Heart left ventricle (tissue), 16 donors: ENCODE data around the gene SEZ6L. TPM values are rescaled to one million over a fixed set of nuclear protein-coding genes. Genes with fewer than 3 reads are reported as not detected.

Experiments used
- ATAC-seq, 4 donors: fragments of 200-7000 bp; cut with Tn5 transposase; one replicate each; pipeline ENCODE4 v1.9.1; 2020 to 2022; ENCODE audit warnings: moderate library complexity in 4 of 4, mild to moderate bottlenecking in 3 of 4, moderate number of reproducible peaks in 1 of 4
- DNase-seq, 5 donors: peaks; one replicate each; pipeline ENCODE4 v3.0.0-alpha.2; 2020
- H3K27ac ChIP-seq, 12 donors: fragments of 200-600 bp; sonication (generic) in 4 of 12; one replicate each; pipeline versions ENCODE4 v1.5.0 to v1.8.0; 2016 to 2022; ENCODE audit warnings: mild to moderate bottlenecking in 2 of 12
- H3K27me3 ChIP-seq, 9 donors: fragments of 200-600 bp; sonication (generic) in 2 of 9; one replicate each; pipeline versions ENCODE4 v1.5.1 to v1.8.0; 2016 to 2022; ENCODE audit warnings: mild to moderate bottlenecking in 3 of 9
- H3K36me3 ChIP-seq, 9 donors: fragments of 200-600 bp; sonication (generic) in 2 of 9; one replicate each; pipeline versions ENCODE4 v1.5.0 to v1.8.0; 2018 to 2022; ENCODE audit warnings: mild to moderate bottlenecking in 2 of 9
- H3K4me1 ChIP-seq, 12 donors: fragments of 200-600 bp; sonication (generic) in 4 of 12; one replicate each; pipeline versions ENCODE4 v1.5.0 to v1.8.0; 2016 to 2022; ENCODE audit warnings: mild to moderate bottlenecking in 3 of 12
- H3K4me3 ChIP-seq, 12 donors: fragments of 200-600 bp; sonication (generic) in 4 of 12; one replicate each; pipeline versions ENCODE4 v1.5.0 to v1.8.0; 2017 to 2022; ENCODE audit warnings: mild to moderate bottlenecking in 9 of 12, moderate library complexity in 4 of 12
- H3K9me3 ChIP-seq, 12 donors: fragments of 200-600 bp; sonication (generic) in 4 of 12; one replicate each; pipeline versions ENCODE4 v1.5.0 to v1.8.0; 2016 to 2022; ENCODE audit warnings: mild to moderate bottlenecking in 1 of 12
- CTCF ChIP-seq, 12 donors: fragments of 200-600 bp; sonication (generic) in 4 of 12; IDR thresholded peaks; one replicate each; pipeline versions ENCODE4 v1.5.0 to v1.8.0; 2018 to 2022; ENCODE audit warnings: antibody characterized with exemption in 12 of 12, mild to moderate bottlenecking in 5 of 12
- POLR2A ChIP-seq, 2 donors: fragments of 450-650 bp; IDR thresholded peaks; one replicate each; pipeline ENCODE4 v1.6.1; 2017; ENCODE audit warnings: antibody characterized with exemption in 2 of 2, mild to moderate bottlenecking in 2 of 2, moderate library complexity in 2 of 2
- WGBS, 4 donors: extraction: QIAGEN DNeasy Blood & Tissue Kit in 2 of 4; methylation state at CpG; one replicate each; pipeline versions ENCODE4 v1.1.5 to v1.1.7; 2013 to 2018; 5-methylcytosine and 5-hydroxymethylcytosine counted together
- intact Hi-C, 10 donors: fragments of 100-400 bp; cut with DNase I; formaldehyde crosslinking; loops; one replicate each; pipeline versions ENCODE4 v1.11.1 to v1.14.2; 2022
- polyA plus RNA-seq, 2 donors: library from polyadenylated mRNA; stranded (reverse); fragments of 200-250 nt; gene quantifications; one replicate each; pipeline ENCODE4 v1.2.3, GENCODE V29; 2013
- total RNA-seq, 9 donors: library from RNA; depleted of rRNA in 2 of 9; stranded (reverse); fragments of >200 nt in 2 of 9; fragmentation: NEBNext Ultra II Directional in 3 of 9; extraction: Animal tissue kit (Norgen Biotek cat#: 25700) in 3 of 9; gene quantifications; one replicate each; pipeline versions ENCODE4 v1.1.0 to v1.2.4, GENCODE V29; 2016 to 2023
- donor health status: ischemic (EF 13 %, LVEDD 7.1; RV severe dilation, severe dysfunction).
- donor health status: healthy with polysubstance abuse.
- donor health status: DM: no; HTN: yes; CAD: no.
- donor health status: DM: no; HTN: no; CAD: no.
- donor health status: ischemic (EF 25% LVEDD 6.9; RV normal size, moderate dysfunction).
- donor health status: ischemic (EF 25% LVEDD 5.7; RV mildly dilated, moderate dysfunction).
- donor health status: healthy.
- donor health status: DM: yes; HTN: yes; CAD: no.
- donor health status: ischemic (EF 35%, LVEDD 5.7; RV mildly dilated, moderate dysfunction).
- donor health status: nonischemic (EF 11% LVEDD 7.7; RV severe dilation, severe dysfunction).
- donor health status: DM: yes; HTN: yes; CAD: no.
- donor health status: PGD.
- donor health status: ischemic (EF 29% LVEDD 5.4; RV normal size, mild dysfunction).
- donor health status: nonischemic (EF 23%, LVEDD 6.1; RV moderate dilation, normal function).

SEZ6L gene
- total and polyA plus RNA-seq, 11 donors, result 0.04 to 1.6 (median 0.17) TPM; not detected in 2

- DNase-seq (no peak), ATAC-seq (no peak)
- TF ChIP-seq POLR2A (IDR thresholded peaks at IDR 0.05) (no peak), CTCF (IDR thresholded peaks at IDR 0.05) (no peak)
- H3K4me1 ChIP-seq, result no peaks in the 10 kb centered on the region
- H3K27ac ChIP-seq, result no peak overlapping the region
- peaks cover 0 to 9% (median 0%) of the 10 kb centered on the region in 12 donors for H3K9me3 ChIP-seq
- 71 to 75% (median 73%) methylated on average over 10 of the region's 10 CpGs for WGBS, 4 donors
- no peaks in the 10 kb centered on the region for H3K36me3 ChIP-seq
- no peak overlapping the region for H3K4me3 ChIP-seq
- intact Hi-C loops, result no loop called here
- H3K27me3 ChIP-seq, result peaks cover 0 to 42% (median 12%) of the 10 kb centered on the region in 9 donors
Measured at GRCh38 chr22:26380072-26380830, 211.0 kb downstream of the SEZ6L start.

- Histone ChIP-seq H3K9me3 (peaks cover 0 to 9% (median 0%) of the 10 kb centered on the region in 12 donors), H3K4me1 (no peaks in the 10 kb centered on the region), H3K36me3 (no peaks in the 10 kb centered on the region), H3K27ac (no peak overlapping the region), H3K27me3 (peaks cover 0 to 40% (median 3%) of the 10 kb centered on the region in 9 donors), H3K4me3 (no peak overlapping the region)
- intact Hi-C loops, result no loop called here
- TF ChIP-seq POLR2A (IDR thresholded peaks at IDR 0.05), result no peak
- TF ChIP-seq CTCF (IDR thresholded peaks at IDR 0.05), result no peak
- DNase-seq (no peak), ATAC-seq (no peak)
- WGBS, 4 donors, result 59 to 68% (median 61%) methylated on average over 3 of the region's 3 CpGs
Measured at GRCh38 chr22:26382782-26383181, 213.5 kb downstream of the SEZ6L start.

- WGBS, 4 donors, result 66 to 81% (median 74%) methylated on average over 7 of the region's 7 CpGs
- intact Hi-C loops, result no loop called here
- Histone ChIP-seq H3K9me3 (peaks cover 0 to 6% (median 0%) of the 10 kb centered on the region in 12 donors), H3K36me3 (no peaks in the 10 kb centered on the region), H3K4me3 (no peak overlapping the region), H3K27ac (no peak overlapping the region), H3K4me1 (no peaks in the 10 kb centered on the region), H3K27me3 (peaks cover 0 to 36% (median 3%) of the 10 kb centered on the region in 9 donors)
- ATAC-seq (no peak), DNase-seq (no peak)
- no peak for TF ChIP-seq CTCF (IDR thresholded peaks at IDR 0.05)
- TF ChIP-seq POLR2A (IDR thresholded peaks at IDR 0.05), result no peak
Measured at GRCh38 chr22:26383968-26384556, 214.8 kb downstream of the SEZ6L start.

GRCh38 chr22:26385164-26385563 is 215.9 kb downstream of the SEZ6L start:
- TF ChIP-seq POLR2A (IDR thresholded peaks at IDR 0.05), result no peak
- no peak overlapping the region for H3K4me3 ChIP-seq
- H3K27me3 ChIP-seq, result peaks cover 0 to 36% (median 3%) of the 10 kb centered on the region in 9 donors
- intact Hi-C loops, result no loop called here
- WGBS, 4 donors, result 69 to 77% (median 73%) methylated on average over 1 of the region's 1 CpG
- H3K27ac ChIP-seq, result no peak overlapping the region
- no peaks in the 10 kb centered on the region for H3K4me1 ChIP-seq
- peaks cover 0 to 4% (median 0%) of the 10 kb centered on the region in 12 donors for H3K9me3 ChIP-seq
- DNase-seq, result no peak
- no peak for ATAC-seq
- no peaks in the 10 kb centered on the region for H3K36me3 ChIP-seq
